ENCODE data around the gene WDFY4.

Gene WDFY4

DNA sequence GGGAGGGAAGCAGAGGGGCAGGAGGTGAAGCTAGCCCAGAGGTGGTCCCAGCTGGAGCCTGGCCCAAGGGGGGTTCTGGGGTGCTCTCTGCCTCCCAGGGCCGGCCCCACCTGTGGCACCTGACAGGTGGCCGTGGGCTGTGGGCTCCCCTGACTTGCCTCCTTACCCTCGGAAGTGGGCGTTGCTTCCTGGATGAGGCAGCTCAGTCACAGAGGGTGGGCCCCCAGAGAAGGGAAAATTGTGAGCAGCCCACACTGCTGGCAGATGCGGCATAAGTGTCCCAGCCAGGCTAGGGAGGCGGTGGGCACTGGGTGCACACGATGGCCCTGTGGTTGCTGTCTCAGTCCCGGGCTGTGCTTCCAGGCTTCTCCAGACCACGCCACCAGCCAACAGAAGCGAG, 136.0 kb downstream of the WDFY4 start:
- TF ChIP-seq, protein P1, sequence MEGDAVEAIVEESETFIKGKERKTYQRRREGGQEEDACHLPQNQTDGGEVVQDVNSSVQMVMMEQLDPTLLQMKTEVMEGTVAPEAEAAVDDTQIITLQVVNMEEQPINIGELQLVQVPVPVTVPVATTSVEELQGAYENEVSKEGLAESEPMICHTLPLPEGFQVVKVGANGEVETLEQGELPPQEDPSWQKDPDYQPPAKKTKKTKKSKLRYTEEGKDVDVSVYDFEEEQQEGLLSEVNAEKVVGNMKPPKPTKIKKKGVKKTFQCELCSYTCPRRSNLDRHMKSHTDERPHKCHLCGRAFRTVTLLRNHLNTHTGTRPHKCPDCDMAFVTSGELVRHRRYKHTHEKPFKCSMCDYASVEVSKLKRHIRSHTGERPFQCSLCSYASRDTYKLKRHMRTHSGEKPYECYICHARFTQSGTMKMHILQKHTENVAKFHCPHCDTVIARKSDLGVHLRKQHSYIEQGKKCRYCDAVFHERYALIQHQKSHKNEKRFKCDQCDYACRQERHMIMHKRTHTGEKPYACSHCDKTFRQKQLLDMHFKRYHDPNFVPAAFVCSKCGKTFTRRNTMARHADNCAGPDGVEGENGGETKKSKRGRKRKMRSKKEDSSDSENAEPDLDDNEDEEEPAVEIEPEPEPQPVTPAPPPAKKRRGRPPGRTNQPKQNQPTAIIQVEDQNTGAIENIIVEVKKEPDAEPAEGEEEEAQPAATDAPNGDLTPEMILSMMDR (IDR thresholded peaks at IDR 0.05; ENCODE audit: low read depth, low read length, missing control alignments) = no peak
- in situ Hi-C loops (cut with HindIII; ENCODE audit: low sequenced_read_pairs) = no loop called here
- H3K4me3 ChIP-seq (ENCODE audit: low read depth, low read length) = no peak overlapping the region
- DNase-seq (ENCODE audit: low read depth) = no peak

DNA sequence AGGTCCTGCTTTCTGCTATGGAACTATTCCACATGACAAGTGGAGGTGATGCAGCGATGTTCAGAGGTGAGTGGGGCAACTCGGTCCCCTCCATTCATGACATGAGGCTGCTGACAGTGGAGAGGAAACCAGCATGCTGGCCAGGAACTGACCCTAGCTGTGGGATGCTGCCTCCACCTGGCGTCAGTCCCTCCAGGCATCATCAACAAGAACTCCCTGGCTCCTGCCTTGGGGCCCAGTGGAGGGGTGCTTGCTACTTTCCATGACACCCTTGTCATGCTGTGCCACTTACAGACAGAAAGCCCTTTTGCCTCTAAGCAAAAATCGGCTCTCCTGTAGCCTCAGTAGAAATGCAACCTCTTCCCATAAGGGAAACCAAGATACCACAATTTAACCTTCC, 136.4 kb downstream of the WDFY4 start:
- in situ Hi-C loops (cut with HindIII; ENCODE audit: low sequenced_read_pairs) = no loop called here
- TF ChIP-seq, protein P1 (IDR thresholded peaks at IDR 0.05; ENCODE audit: low read depth, low read length, missing control alignments) = no peak
- H3K4me3 ChIP-seq (ENCODE audit: low read depth, low read length) = no peak overlapping the region
- DNase-seq (ENCODE audit: low read depth) = no peak

DNA sequence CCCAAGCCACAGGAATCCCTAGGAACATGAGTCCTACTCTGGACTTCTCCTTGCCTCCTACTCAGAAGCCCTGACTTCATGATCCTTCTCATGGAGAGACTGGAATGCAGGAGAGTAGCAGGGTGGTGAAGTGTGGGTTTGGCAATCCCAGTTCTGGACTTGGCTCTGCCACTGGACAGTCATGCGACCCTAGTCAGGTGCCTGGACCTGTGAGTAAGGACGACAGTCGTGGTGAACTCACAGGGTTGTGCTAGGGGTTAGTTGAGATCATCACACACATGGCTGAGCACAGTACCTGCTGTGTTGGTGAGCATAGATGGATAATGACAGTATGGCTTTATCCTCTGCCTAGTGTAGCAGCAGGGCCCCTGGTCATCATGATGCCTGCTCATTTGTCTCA, 137.0 kb downstream of the WDFY4 start:
- TF ChIP-seq, protein P1 (IDR thresholded peaks at IDR 0.05; ENCODE audit: low read depth, low read length, missing control alignments) = no peak
- no peak for DNase-seq (ENCODE audit: low read depth)
- H3K4me3 ChIP-seq (ENCODE audit: low read depth, low read length) = no peak overlapping the region
- in situ Hi-C loops (cut with HindIII; ENCODE audit: low sequenced_read_pairs) = no loop called here

DNA sequence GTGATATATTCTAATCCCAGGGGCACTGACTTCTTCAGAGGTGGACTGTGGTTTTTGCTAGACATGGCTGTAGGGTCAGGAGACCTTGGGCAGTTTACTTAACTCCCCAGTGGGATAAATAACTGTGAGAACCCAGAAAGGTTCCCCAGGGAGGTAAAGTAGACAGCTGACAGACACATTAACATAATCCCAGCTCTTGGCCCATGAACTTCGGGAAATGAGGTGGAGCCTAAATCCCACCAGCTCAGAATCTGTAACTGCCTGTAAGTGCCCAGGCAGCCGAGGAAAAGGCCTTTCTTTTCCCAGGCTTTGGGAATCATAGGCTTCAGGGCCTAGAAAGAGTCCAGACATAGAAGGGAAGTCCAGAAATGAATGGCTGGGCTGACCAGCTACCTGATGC, 149.0 kb downstream of the WDFY4 start:
- H3K4me3 ChIP-seq (ENCODE audit: low read depth, low read length) = no peak overlapping the region
- TF ChIP-seq, protein P1 (IDR thresholded peaks at IDR 0.05; ENCODE audit: low read depth, low read length, missing control alignments) = no peak
- in situ Hi-C loops (cut with HindIII; ENCODE audit: low sequenced_read_pairs) = no loop called here
- DNase-seq (ENCODE audit: low read depth) = no peak

DNA sequence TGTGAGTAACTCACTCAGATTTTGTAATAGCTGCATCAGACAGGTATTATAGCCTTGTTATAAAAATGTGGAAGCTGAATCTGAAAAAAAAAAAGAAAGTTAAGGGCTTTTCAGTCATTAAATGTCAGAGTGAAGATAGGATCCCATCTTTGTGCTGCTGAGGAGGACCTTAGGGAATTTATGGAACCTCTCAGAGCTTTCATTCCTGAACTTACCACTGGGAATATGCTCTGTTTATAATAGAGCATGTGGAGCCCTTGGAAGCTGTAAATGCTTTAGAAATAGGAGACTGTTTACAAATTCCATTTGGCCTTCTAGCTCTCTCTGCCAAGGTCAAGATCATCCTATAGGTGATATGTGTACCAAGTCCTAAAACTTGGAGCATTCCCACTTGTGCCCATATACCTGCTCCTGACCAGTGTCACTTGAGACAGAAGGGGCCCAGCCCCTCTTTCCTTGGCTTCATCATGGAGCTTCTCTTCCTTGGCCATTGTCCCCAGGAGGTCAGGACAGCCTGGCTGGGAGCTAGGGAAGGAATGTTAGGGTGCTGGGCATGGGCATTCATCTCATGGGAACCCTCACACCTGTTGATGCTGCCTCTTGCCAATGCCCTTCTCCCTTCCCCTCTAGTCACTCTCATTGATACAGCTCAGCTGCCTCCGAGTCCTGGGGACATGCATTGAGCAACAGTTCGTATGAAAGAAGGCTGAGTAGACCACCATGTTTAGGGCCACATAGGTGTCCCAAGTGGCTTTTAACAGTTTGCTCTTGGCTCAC, 149.7 kb downstream of the WDFY4 start:
- in situ Hi-C loops (cut with HindIII; ENCODE audit: low sequenced_read_pairs) = no loop called here
- no peak for DNase-seq (ENCODE audit: low read depth)
- no peak overlapping the region for H3K4me3 ChIP-seq (ENCODE audit: low read depth, low read length)

DNA sequence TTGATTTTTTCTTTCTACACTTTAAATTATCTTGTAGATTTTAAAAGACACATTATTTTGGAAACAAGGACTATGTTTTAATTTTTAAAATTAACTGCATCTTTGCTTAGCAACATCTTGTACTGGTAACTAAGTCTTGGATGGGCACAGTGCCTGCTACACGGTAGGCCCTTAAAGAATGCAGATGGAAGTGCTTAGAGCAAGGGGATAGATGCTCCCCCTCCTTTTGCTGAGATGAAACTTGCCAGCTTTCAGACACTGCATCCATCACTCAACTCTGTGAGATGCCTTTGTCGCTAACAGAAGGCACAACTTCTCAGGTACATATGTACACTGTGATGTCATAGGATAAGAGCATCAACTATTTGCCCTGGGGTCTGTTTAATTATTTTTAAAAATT, 151.1 kb downstream of the WDFY4 start:
- in situ Hi-C loops (cut with HindIII; ENCODE audit: low sequenced_read_pairs) = no loop called here
- no peak for DNase-seq (ENCODE audit: low read depth)
- no peak overlapping the region for H3K4me3 ChIP-seq (ENCODE audit: low read depth, low read length)
- TF ChIP-seq, protein P1 (IDR thresholded peaks at IDR 0.05; ENCODE audit: low read depth, low read length, missing control alignments) = no peak

More for the DNA sequence above, 149.7 kb downstream of the WDFY4 start:
- TF ChIP-seq, protein P1 (IDR thresholded peaks at IDR 0.05; ENCODE audit: low read depth, low read length, missing control alignments) = no peak
